Stomach (tissue), 9 donors: ENCODE results near the gene NAALAD2. TPM values are rescaled to one million over a fixed set of nuclear protein-coding genes. Genes with fewer than 3 reads are reported as not detected.

ENCODE experiments used
- DNase-seq, 2 donors: peaks; one replicate each; pipeline versions ENCODE4 v3.0.0 to v3.0.0-alpha.2; 2013 to 2019
- H3K27ac ChIP-seq, 5 donors: fragments of 200-600 bp in 4 of 5; sonication (generic) in 4 of 5; one replicate each; pipeline ENCODE4 v1.5.1; 2013 to 2019; ENCODE audit warnings: mild to moderate bottlenecking in 1 of 5, moderate library complexity in 1 of 5
- H3K27me3 ChIP-seq, 3 donors: fragments of 200-600 bp; sonication (generic); one replicate each; pipeline ENCODE4 v1.5.1; 2017 to 2019; ENCODE audit warnings: mixed run types in 1 of 3
- H3K36me3 ChIP-seq, 4 donors: fragments of 200-600 bp; sonication (generic); 1 replicate in 3 of 4; 2 replicates in 1 of 4; pipeline ENCODE4 v1.5.1; 2016 to 2019
- H3K4me1 ChIP-seq, 4 donors: fragments of 200-600 bp; sonication (generic); one replicate each; pipeline ENCODE4 v1.5.1; 2016 to 2019
- H3K4me3 ChIP-seq, 4 donors: fragments of 200-600 bp; sonication (generic) in 3 of 4; one replicate each; pipeline ENCODE4 v1.5.1; 2016 to 2019; ENCODE audit warnings: mild to moderate bottlenecking in 1 of 4
- H3K9me3 ChIP-seq, 4 donors: fragments of 200-600 bp; sonication (generic); one replicate each; pipeline ENCODE4 v1.5.1; 2016 to 2019
- EP300 ChIP-seq: sonication (generic); formaldehyde crosslinking; IDR thresholded peaks from one replicate; pipeline ENCODE4 v1.6.1; 2017; ENCODE audit warnings: antibody characterized with exemption
- POLR2A ChIP-seq, 4 donors: fragments of 450-650 bp; IDR thresholded peaks; one replicate each; pipeline ENCODE4 v1.6.1; 2016; ENCODE audit warnings: antibody characterized with exemption in 4 of 4, control low read depth in 2 of 4, mild to moderate bottlenecking in 1 of 4, moderate library complexity in 1 of 4
- POLR2AphosphoS5 ChIP-seq, 3 donors: sonication (generic); formaldehyde crosslinking; IDR thresholded peaks; one replicate each; pipeline ENCODE4 v1.6.1; 2016; ENCODE audit warnings: antibody characterized with exemption in 3 of 3
- WGBS, 5 donors: extraction: QIAGEN DNeasy Blood & Tissue Kit in 3 of 5; methylation state at CpG; one replicate each; pipeline versions ENCODE4 v1.1.5 to v1.1.7; 2013 to 2018; 5-methylcytosine and 5-hydroxymethylcytosine counted together
- intact Hi-C: fragments of 100-400 bp; cut with DNase I; formaldehyde crosslinking; loops from one replicate; pipeline ENCODE4 v1.15.1; 2023; ENCODE audit warnings: low total_unique reads
- polyA plus RNA-seq, 3 donors: library from polyadenylated mRNA; stranded (reverse); fragments of 200-250 nt; gene quantifications; one replicate each; pipeline ENCODE4 v1.2.3, GENCODE V29; 2013
- total RNA-seq, 5 donors: library from RNA; depleted of rRNA; stranded (reverse); fragments of >200 nt; gene quantifications; one replicate each; pipeline versions ENCODE4 v1.1.0 to v1.2.3, GENCODE V29; 2014 to 2016
- TF ChIP-seq, protein P1 (sequence below), 7 experiments: fragments of 450-650 bp in 4 of 7; fragments of 200-600 bp in 3 of 7; sonication (generic) in 3 of 7; IDR thresholded peaks; one replicate each; pipeline ENCODE4 v1.5.1; 2016 to 2019; ENCODE audit warnings: antibody characterized with exemption in 7 of 7, control low read depth in 2 of 7, mild to moderate bottlenecking in 1 of 7
- donor health status: healthy with polysubstance abuse.
- donor health status: Bipolar disorder and iron deficiency.
- donor health status: healthy.

Gene NAALAD2
- total and polyA plus RNA-seq, 8 donors, result 0.25 to 15.8 (median 0.68) TPM; not detected in 2

DNA sequence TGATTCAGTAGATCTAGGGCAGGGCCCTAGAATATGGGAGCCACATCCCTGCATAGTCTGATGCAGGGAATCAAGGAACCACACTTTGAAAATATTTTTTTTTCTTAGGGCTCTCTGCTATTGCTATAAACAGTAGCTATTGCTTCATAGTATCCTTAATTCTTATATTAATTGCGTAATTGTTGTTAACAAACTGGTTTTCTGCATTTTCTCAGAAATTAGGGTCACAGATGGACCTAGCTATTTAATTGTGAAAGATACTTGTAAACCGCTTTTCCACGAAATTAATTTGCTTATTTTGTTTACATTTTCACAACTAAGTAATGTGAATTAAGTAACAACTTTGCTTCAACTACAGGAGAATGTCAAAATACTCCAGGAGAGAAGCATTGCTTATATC lies 34.1 kb downstream of the NAALAD2 start:
- 88 to 90% (median 89%) methylated on average over 3 of the region's 3 CpGs for WGBS, 5 donors
- intact Hi-C loops, result no loop called here
- H3K9me3 ChIP-seq, result no peaks in the 10 kb centered on the region
- H3K4me3 ChIP-seq, result no peak overlapping the region
- DNase-seq, result no peak
- peaks cover 0 to 4% (median 0%) of the 10 kb centered on the region in 4 donors for H3K36me3 ChIP-seq
- TF ChIP-seq POLR2A (IDR thresholded peaks at IDR 0.05), result no peak
- TF ChIP-seq POLR2AphosphoS5 (IDR thresholded peaks at IDR 0.05), result no peak
- TF ChIP-seq, protein P1, sequence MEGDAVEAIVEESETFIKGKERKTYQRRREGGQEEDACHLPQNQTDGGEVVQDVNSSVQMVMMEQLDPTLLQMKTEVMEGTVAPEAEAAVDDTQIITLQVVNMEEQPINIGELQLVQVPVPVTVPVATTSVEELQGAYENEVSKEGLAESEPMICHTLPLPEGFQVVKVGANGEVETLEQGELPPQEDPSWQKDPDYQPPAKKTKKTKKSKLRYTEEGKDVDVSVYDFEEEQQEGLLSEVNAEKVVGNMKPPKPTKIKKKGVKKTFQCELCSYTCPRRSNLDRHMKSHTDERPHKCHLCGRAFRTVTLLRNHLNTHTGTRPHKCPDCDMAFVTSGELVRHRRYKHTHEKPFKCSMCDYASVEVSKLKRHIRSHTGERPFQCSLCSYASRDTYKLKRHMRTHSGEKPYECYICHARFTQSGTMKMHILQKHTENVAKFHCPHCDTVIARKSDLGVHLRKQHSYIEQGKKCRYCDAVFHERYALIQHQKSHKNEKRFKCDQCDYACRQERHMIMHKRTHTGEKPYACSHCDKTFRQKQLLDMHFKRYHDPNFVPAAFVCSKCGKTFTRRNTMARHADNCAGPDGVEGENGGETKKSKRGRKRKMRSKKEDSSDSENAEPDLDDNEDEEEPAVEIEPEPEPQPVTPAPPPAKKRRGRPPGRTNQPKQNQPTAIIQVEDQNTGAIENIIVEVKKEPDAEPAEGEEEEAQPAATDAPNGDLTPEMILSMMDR (IDR thresholded peaks at IDR 0.05), result no peak
- no peak for TF ChIP-seq EP300
- no peaks in the 10 kb centered on the region for H3K4me1 ChIP-seq
- H3K27ac ChIP-seq, result no peak overlapping the region
- H3K27me3 ChIP-seq, result no peaks in the 10 kb centered on the region

DNA sequence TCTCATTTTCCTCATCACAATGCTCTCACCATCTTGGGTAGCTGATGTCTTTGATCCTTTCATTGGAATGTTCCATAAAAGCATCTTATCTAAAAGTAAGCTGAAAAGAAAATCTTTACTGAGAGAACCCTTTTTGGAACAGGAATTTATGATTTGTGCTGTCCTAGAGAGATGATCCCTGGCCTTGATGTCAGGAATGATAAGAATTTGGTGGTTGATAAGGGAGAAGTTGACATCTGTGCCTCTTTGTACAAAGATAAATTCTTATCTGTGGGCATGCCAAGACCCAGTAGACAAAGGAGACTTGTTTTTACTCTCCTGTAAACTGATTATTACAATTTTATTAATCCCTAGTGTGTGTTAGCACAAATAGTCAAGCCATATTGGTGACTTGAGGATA lies 36.9 kb downstream of the NAALAD2 start:
- no peaks in the 10 kb centered on the region for H3K9me3 ChIP-seq
- H3K4me3 ChIP-seq, result no peak overlapping the region
- no peaks in the 10 kb centered on the region for H3K4me1 ChIP-seq
- H3K27ac ChIP-seq, result no peak overlapping the region
- intact Hi-C loops, result no loop called here
- TF ChIP-seq POLR2A (IDR thresholded peaks at IDR 0.05), result no peak
- no peak for DNase-seq
- no peaks in the 10 kb centered on the region for H3K27me3 ChIP-seq
- H3K36me3 ChIP-seq, result peaks cover 0 to 4% (median 0%) of the 10 kb centered on the region in 4 donors

GRCh38 chr11:90176069-90176468 lies 41.6 kb downstream of the NAALAD2 start:
- TF ChIP-seq, protein P1 (IDR thresholded peaks at IDR 0.05), result no peak
- TF ChIP-seq POLR2A (IDR thresholded peaks at IDR 0.05) (no peak), EP300 (no peak), POLR2AphosphoS5 (IDR thresholded peaks at IDR 0.05) (no peak)
- intact Hi-C loops, result no loop called here

DNA sequence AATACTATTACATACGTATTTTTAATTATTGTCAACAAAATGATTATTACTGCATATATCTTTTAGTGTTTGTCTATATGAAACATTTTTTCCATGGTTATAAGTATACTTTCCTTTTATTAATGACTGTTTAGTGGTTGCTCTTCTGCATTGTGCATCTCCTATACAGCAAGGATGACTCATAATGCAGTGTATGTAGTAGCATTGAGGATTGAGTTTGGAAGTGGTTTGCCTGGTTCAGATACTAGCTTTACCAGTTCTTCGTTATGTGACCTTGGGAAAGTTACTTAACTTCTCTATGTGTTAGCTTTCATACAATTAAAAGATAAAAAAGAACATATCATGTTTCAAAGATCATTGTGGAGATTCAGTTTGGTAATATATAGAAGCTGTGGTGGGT lies 44.3 kb downstream of the NAALAD2 start:
- H3K27me3 ChIP-seq, result no peaks in the 10 kb centered on the region
- DNase-seq, result peak in 1 of 2 donors; percentile 5
- no peaks in the 10 kb centered on the region for H3K36me3 ChIP-seq
- no peaks in the 10 kb centered on the region for H3K4me1 ChIP-seq
- 74 to 81% (median 75%) methylated on average over 2 of the region's 2 CpGs for WGBS, 5 donors
- no peak overlapping the region for H3K4me3 ChIP-seq
- H3K27ac ChIP-seq, result no peak overlapping the region
- intact Hi-C loops, result no loop called here
- no peaks in the 10 kb centered on the region for H3K9me3 ChIP-seq
- no peak for TF ChIP-seq POLR2A (IDR thresholded peaks at IDR 0.05)
- TF ChIP-seq, protein P1 (IDR thresholded peaks at IDR 0.05), result no peak

More at GRCh38 chr11:90176069-90176468, 41.6 kb downstream of the NAALAD2 start:
- no peaks in the 10 kb centered on the region for H3K36me3 ChIP-seq
- H3K4me3 ChIP-seq, result no peak overlapping the region
- 92 to 100% (median 94%) methylated on average over 1 of the region's 1 CpG for WGBS, 5 donors
- no peaks in the 10 kb centered on the region for H3K27me3 ChIP-seq
- H3K9me3 ChIP-seq, result no peaks in the 10 kb centered on the region
- no peak for DNase-seq
- H3K4me1 ChIP-seq, result no peaks in the 10 kb centered on the region
- H3K27ac ChIP-seq, result no peak overlapping the region

DNA sequence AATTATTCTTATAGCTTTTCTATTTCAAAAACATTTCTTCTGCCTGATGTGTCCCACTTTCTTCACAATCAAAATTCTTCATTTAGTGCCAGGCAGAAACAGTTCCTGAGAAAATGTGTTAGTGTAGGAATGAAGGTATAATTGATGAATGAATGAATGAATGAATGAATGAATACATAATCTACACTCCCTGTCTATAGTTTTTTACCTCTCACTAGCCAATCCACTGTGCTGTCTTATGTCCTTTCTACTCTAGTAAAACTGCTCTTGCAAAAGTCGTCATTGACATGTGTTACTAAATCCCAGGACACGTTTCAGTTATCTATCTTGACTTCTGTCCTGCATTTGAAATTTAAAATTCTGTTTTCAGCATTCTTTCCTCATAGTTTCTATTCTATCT lies 45.5 kb downstream of the NAALAD2 start:
- no peaks in the 10 kb centered on the region for H3K4me1 ChIP-seq
- no peak for DNase-seq
- WGBS, 5 donors, result 36 to 92% (median 85%) methylated on average over 2 of the region's 2 CpGs
- intact Hi-C loops, result no loop called here
- no peaks in the 10 kb centered on the region for H3K27me3 ChIP-seq
- no peak overlapping the region for H3K27ac ChIP-seq
- H3K4me3 ChIP-seq, result no peak overlapping the region
- no peaks in the 10 kb centered on the region for H3K36me3 ChIP-seq
- H3K9me3 ChIP-seq, result no peaks in the 10 kb centered on the region
- no peak for TF ChIP-seq POLR2A (IDR thresholded peaks at IDR 0.05)
- TF ChIP-seq, protein P1 (IDR thresholded peaks at IDR 0.05), result no peak
- TF ChIP-seq EP300, result no peak
- no peak for TF ChIP-seq POLR2AphosphoS5 (IDR thresholded peaks at IDR 0.05)
